ENCODE results near the gene GSTA2. TPM values are rescaled to one million over a fixed set of nuclear protein-coding genes. Genes with fewer than 3 reads are reported as not detected.
"Not testable (repeated sequence)": the region's sequence is repeated elsewhere in the genome, so short reads cannot be mapped to it uniquely, and the experiment has no call there.

Gene GSTA2
- total and polyA plus RNA-seq, 7 donors: 0.04 TPM; not detected in 6

GRCh38 chr6:52712136-52712535 is 51.1 kb downstream of the GSTA2 start:
- no peaks in the 10 kb centered on the region for H3K9me3 ChIP-seq
- intact Hi-C loops (cut with DNase I): no loop called here
- no peak overlapping the region for H3K27ac ChIP-seq
- ATAC-seq (no peak), DNase-seq (no peak)
- H3K4me1 ChIP-seq: no peaks in the 10 kb centered on the region
- no peak overlapping the region for H3K4me3 ChIP-seq
- TF ChIP-seq CTCF (IDR thresholded peaks at IDR 0.05): no peak
- 73 to 75% (median 74%) methylated on average over 2 of the region's 2 CpGs for WGBS, 3 donors
- no peaks in the 10 kb centered on the region for H3K36me3 ChIP-seq (ENCODE audit: insufficient read depth in 1 of 2, low read depth in 1 of 2)
- no peaks in the 10 kb centered on the region for H3K27me3 ChIP-seq (ENCODE audit: insufficient read depth in 3 of 3, low read length in 2 of 3)

GRCh38 chr6:52707963-52708680 is 55.2 kb downstream of the GSTA2 start:
- ATAC-seq (no peak), DNase-seq (no peak)
- Histone ChIP-seq H3K4me1 (no peaks in the 10 kb centered on the region), H3K27ac (no peak overlapping the region), H3K36me3 (ENCODE audit: insufficient read depth in 1 of 2, low read depth in 1 of 2) (no peaks in the 10 kb centered on the region), H3K4me3 (no peak overlapping the region), H3K9me3 (no peaks in the 10 kb centered on the region), H3K27me3 (ENCODE audit: insufficient read depth in 3 of 3, low read length in 2 of 3) (no peaks in the 10 kb centered on the region)
- WGBS, 3 donors: 78 to 83% (median 82%) methylated on average over 3 of the region's 3 CpGs
- intact Hi-C loops (cut with DNase I): no loop called here
- no peak for TF ChIP-seq CTCF (IDR thresholded peaks at IDR 0.05)

- Histone ChIP-seq H3K4me3 (no peak overlapping the region), H3K27ac (no peak overlapping the region), H3K4me1 (no peaks in the 10 kb centered on the region), H3K27me3 (ENCODE audit: insufficient read depth in 3 of 3, low read length in 2 of 3) (no peaks in the 10 kb centered on the region), H3K9me3 (no peaks in the 10 kb centered on the region), H3K36me3 (ENCODE audit: insufficient read depth in 1 of 2, low read depth in 1 of 2) (no peaks in the 10 kb centered on the region)
- ATAC-seq (no peak), DNase-seq (no peak)
- 78 to 87% (median 84%) methylated on average over 3 of the region's 3 CpGs for WGBS, 3 donors
- no peak for TF ChIP-seq CTCF (IDR thresholded peaks at IDR 0.05)
- intact Hi-C loops (cut with DNase I): no loop called here
Observed at GRCh38 chr6:52706001-52706400, 57.3 kb downstream of the GSTA2 start.

- WGBS, 3 donors: 84 to 87% (median 85%) methylated on average over 6 of the region's 6 CpGs
- not testable (repeated sequence) for H3K4me1 ChIP-seq
Observed at GRCh38 chr6:52704781-52705502, 58.3 kb downstream of the GSTA2 start.

GRCh38 chr6:52704060-52704459 is 59.2 kb downstream of the GSTA2 start:
- H3K27ac ChIP-seq: no peak overlapping the region
- H3K4me3 ChIP-seq: no peak overlapping the region
- intact Hi-C loops (cut with DNase I): no loop called here
- ATAC-seq (no peak), DNase-seq (no peak)
- no peak for TF ChIP-seq CTCF (IDR thresholded peaks at IDR 0.05)
- H3K4me1 ChIP-seq: no peaks in the 10 kb centered on the region
- no peaks in the 10 kb centered on the region for H3K27me3 ChIP-seq (ENCODE audit: insufficient read depth in 3 of 3, low read length in 2 of 3)
- no peaks in the 10 kb centered on the region for H3K9me3 ChIP-seq
- H3K36me3 ChIP-seq (ENCODE audit: insufficient read depth in 1 of 2, low read depth in 1 of 2): no peaks in the 10 kb centered on the region

More at GRCh38 chr6:52704781-52705502, 58.3 kb downstream of the GSTA2 start:
- ATAC-seq; H3K27ac ChIP-seq; H3K36me3 ChIP-seq (ENCODE audit: insufficient read depth in 1 of 2, low read depth in 1 of 2); DNase-seq; H3K4me3 ChIP-seq; H3K27me3 ChIP-seq (ENCODE audit: insufficient read depth in 3 of 3, low read length in 2 of 3); intact Hi-C loops (cut with DNase I); H3K9me3 ChIP-seq: not testable (repeated sequence)

Other genes starting within 250 kb of the GSTA2 start
- 1 to 10 TPM; 3.4 to 5.7 (median 4.5) TPM for gene TRAM2, start 186.4 kb downstream of the GSTA2 start, total RNA-seq
- 1 to 10 TPM; 2.1 to 4.5 (median 3.0) TPM for gene TRAM2, start 186.4 kb downstream of the GSTA2 start, polyA plus RNA-seq
- gene TMEM14A, start 92.4 kb downstream of the GSTA2 start, total RNA-seq: 1 to 10 TPM; 1.2 to 3.4 (median 1.5) TPM
- gene TMEM14A, start 92.4 kb downstream of the GSTA2 start, polyA plus RNA-seq: 1 to 10 TPM; 2.7 to 3.5 (median 3.5) TPM
- gene GSTA1, start 40.3 kb upstream of the GSTA2 start, total RNA-seq: 1 to 10 TPM in 1 of 4 donors, under 1 TPM in 1, not detected in 2; 0.39 to 1.6 TPM
- under 1 TPM in 2 of 3 donors, not detected in 1; 0.10 to 0.35 TPM for gene GSTA1, start 40.3 kb upstream of the GSTA2 start, polyA plus RNA-seq
- gene GSTA5, start 77.3 kb upstream of the GSTA2 start, total RNA-seq: not detected
- gene GSTA5, start 77.3 kb upstream of the GSTA2 start, polyA plus RNA-seq: not detected
- not detected for gene GSTA3, start 146.2 kb upstream of the GSTA2 start, total RNA-seq
- not detected for gene GSTA3, start 146.2 kb upstream of the GSTA2 start, polyA plus RNA-seq
- gene GSTA4, start 231.8 kb upstream of the GSTA2 start, total RNA-seq: 10 to 100 TPM; 11.2 to 16.9 (median 13.4) TPM
- 10 to 100 TPM in 2 of 3 donors, 1 to 10 TPM in 1; 4.8 to 20.1 (median 10.2) TPM for gene GSTA4, start 231.8 kb upstream of the GSTA2 start, polyA plus RNA-seq

All from psoas muscle (tissue), 8 donors.